ENCODE measurements around the gene WDR35. TPM values are rescaled to one million over a fixed set of nuclear protein-coding genes. Genes with fewer than 3 reads are reported as not detected.

Gene WDR35
- total RNA-seq, 1 experiment from 2014 or later: 16.7 TPM

- Histone ChIP-seq H3K79me1 (ENCODE audit: insufficient read depth, low read depth, low read length, poor library complexity, severe bottlenecking) (no peaks in the 10 kb centered on the region), H2BK120ac (ENCODE audit: low read depth, low read length, poor library complexity, severe bottlenecking) (no peak overlapping the region), H3K9ac (ENCODE audit: extremely low read depth, insufficient read length, low read length) (no peak overlapping the region), H2BK20ac (ENCODE audit: low read depth, low read length, poor library complexity, severe bottlenecking) (no peak overlapping the region), H2AK5ac (ENCODE audit: insufficient read length, low read length) (no peak overlapping the region), H2AFZ (ENCODE audit: low read length) (no peak overlapping the region), H3T11ph (ENCODE audit: low read length) (no peak overlapping the region), H2BK15ac (ENCODE audit: low read depth, low read length) (no peak overlapping the region), H3K14ac (ENCODE audit: insufficient read depth, low read length) (no peak overlapping the region), H3K4me1 (ENCODE audit: insufficient read depth, low read length) (no peaks in the 10 kb centered on the region), H4K20me1 (ENCODE audit: control insufficient read depth, insufficient read depth, insufficient read length) (no peaks in the 10 kb centered on the region), H3K18ac (ENCODE audit: insufficient read length, low read depth, low read length) (no peak overlapping the region), H3K27me3 (ENCODE audit: insufficient read depth, low read length) (no peaks in the 10 kb centered on the region), H3K4me2 (ENCODE audit: insufficient read depth, insufficient read length, low read length) (no peak overlapping the region), H4K5ac (ENCODE audit: insufficient read length, low read depth, low read length) (no peak overlapping the region), H3K9me3 (ENCODE audit: control insufficient read depth, low read depth, low read length) (peaks cover 9% of the 10 kb centered on the region), H3K23me2 (ENCODE audit: insufficient read length, low read depth, low read length, poor library complexity, severe bottlenecking) (no peaks in the 10 kb centered on the region), H3K56ac (ENCODE audit: insufficient read length, low read depth, low read length) (no peak overlapping the region), H3K23ac (ENCODE audit: insufficient read length, low read depth, low read length) (no peak overlapping the region), H2BK12ac (ENCODE audit: insufficient read length, low read depth, low read length) (no peak overlapping the region), H3K79me2 (ENCODE audit: insufficient read depth, low read length) (no peaks in the 10 kb centered on the region), H4K8ac (replicated peaks; ENCODE audit: insufficient read length, low read depth, low read length) (no peak overlapping the region), H2BK5ac (ENCODE audit: insufficient read length, low read length) (no peak overlapping the region), H4K91ac (ENCODE audit: insufficient read length, low read depth, low read length) (no peak overlapping the region), H3K4ac (ENCODE audit: low read depth, low read length) (no peak overlapping the region), H3K27ac (ENCODE audit: insufficient read length, low read depth, low read length) (no peak overlapping the region)
- Mint-ChIP-seq H3K4me1 (no peaks in the 10 kb centered on the region), H3K4me3 (no peak overlapping the region), H3K36me3 (ENCODE audit: insufficient read depth in 1 of 3, low read depth in 3 of 3) (peaks cover 25 to 41% (median 28%) of the 10 kb centered on the region in 3 experiments), H3K9me3 (peaks cover 25 to 32% of the 10 kb centered on the region in 2 experiments), H3K27ac (no peak overlapping the region), H3K27me3 (ENCODE audit: low read depth) (no peaks in the 10 kb centered on the region; the same call in none of the 2 replicates)
- no CpG with 5 or more reads among the region's 4 CpGs for WGBS (ENCODE audit: extremely low coverage, insufficient read length, low lambda C conversion rate)
- no peak for TF ChIP-seq CTCF (conservative IDR thresholded peaks at IDR 0.05)
- DNase-seq: no peak
These were observed 33.8 kb upstream of the WDR35 start for GRCh38 chr2:20023688-20024087.

Data from H9 (cell line).